ENCODE data around the gene ANKAR.

GRCh38 chr2:189629531-189630453, 44.7 kb upstream of the ANKAR start:
- TF ChIP-seq CTCF (IDR thresholded peaks at IDR 0.05) = no peak
- TF ChIP-seq EP300 (IDR thresholded peaks at IDR 0.05) = no peak

Measured in stomach (tissue), 4 donors.